SKM-1 treated with dmso at 0.1 percent for 144 hours (cell line): ENCODE data around the gene PROK2.

Experiments used
- DNase-seq: peaks from one replicate; lab custom pipeline; 2025; ENCODE audit not compliant: unreplicated experiment; lab: John Stamatoyannopoulos, UW

The PROK2 gene

DNA sequence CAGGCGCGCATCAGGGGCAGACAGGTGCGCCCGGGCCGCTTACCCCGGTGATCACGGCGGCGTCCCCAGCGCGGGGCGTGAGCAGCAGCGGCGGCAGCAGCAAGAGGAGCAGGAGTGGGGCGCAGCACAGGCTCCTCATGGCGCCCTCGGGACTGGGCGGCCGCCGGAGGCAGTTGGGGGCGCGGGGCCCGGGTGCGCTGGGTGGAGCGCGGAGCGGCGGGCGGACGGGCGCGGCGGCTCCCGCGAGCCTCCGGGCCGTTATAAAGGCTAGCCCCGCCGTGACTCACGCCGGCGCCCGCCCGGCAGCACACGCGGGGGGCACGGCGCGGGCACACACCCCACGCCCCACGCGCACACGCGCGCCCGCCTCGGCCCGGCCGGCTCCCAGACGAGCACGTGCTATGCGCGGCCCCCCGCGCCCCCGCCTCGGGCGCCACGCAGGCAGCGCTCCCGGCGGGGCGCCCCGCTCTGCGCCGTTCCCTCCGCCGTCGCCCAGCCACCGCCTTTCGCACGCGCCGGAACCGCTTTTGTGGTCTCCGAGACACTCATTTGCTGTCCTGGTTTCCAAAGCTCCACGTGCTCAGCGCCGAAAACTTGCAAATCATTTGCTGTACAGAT is at the start of gene PROK2:
Gene PROK2, minus strand, starts transcription at position 235 of the 618 bp plus-strand sequence. Its CDS starts 96 bp downstream, at position 139.
- no peak for DNase-seq

- DNase-seq: no peak
Observed at GRCh38 chr3:71831599-71831998, 46.7 kb upstream of the PROK2 start.

DNA sequence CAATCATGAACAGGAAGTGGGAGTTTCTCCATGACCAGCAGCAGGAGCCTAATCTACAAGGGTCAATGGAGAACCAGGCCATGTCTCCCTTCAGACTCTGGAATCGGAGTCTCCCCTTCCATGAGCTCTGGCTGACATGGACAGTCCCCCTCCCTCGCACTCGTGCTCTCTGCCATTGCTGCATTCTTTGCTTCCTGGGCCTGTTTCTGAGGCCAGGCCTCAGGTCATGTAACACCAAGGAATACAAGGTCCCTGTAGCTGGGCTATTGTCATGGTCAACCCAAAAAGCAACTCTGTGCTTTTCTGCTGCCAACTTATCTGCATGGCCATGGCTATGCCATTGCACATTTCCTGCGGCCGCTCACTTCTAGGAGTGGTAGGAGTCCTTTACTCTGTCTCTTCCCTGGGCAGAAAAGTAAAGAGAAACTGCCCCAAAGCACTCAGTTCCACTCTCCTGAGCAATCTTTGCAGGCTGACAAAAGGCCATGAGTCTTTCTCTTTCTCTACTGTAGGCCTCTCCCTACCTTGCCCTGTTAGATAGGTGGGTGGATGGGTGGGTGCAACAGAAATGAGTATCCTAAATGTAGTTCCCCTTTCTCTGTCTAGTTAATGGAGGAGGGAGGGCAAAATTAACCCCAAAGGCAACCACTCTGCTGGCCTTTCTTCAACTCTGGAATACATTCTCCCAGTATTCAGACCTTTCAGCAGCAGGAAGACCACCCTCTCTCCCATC is 40.8 kb upstream of the PROK2 start:
- DNase-seq: no peak

DNA sequence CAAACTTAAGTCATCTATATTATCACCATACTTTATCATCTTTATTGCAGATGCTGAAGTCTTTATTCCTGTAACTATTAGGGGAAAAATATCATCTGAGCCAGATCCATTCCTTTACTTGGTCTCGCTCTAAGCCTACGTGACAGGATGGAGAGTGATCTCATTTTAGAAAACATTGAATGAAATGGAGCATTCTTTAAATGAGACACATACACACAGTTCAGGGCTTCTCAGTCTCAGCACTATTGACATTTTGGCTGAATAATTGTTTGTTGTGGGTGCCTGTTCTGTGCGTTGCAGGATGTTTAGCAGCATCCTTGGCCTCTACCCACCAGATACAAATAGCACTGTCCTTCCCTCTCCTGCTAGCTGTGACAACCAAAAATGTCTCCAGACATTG is 36.2 kb upstream of the PROK2 start:
- DNase-seq: no peak

DNA sequence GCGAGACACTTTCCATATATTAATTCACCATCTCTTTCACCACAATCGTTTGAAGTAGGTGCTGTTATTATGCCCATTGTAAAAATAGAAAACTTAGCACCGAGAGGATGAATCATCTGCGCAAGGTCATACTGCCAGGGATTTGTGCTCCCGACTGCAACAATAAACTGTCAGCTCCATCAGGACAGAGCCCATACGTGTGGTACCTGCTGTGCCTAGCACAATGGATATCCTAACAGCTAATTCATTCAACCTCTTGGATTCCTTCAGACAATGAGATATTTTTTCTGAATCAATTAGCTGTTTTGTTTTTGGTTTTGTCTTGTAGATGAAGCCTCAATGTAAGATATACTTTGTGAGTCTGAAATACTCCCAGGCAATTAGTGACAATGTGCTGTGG is 32.3 kb upstream of the PROK2 start:
- DNase-seq: no peak

DNA sequence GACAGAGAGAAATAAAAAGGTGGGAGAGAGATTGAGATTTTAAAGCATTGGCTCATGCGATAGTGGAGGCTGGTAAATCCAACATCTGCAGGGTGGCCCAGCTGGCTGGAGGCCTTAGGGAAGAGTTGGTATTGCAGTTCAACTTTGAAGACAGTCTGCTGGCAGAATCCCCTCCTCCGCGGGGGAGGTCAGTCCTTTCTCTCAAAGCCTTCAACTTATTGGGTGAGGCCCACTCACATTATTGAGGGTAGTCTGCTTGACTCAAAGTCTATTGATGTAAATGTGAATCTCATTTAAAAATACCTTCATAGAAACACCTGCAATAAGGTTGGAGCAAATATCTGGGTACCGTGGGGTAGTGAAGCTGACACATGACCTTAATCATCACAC is 31.8 kb upstream of the PROK2 start:
- no peak for DNase-seq

DNA sequence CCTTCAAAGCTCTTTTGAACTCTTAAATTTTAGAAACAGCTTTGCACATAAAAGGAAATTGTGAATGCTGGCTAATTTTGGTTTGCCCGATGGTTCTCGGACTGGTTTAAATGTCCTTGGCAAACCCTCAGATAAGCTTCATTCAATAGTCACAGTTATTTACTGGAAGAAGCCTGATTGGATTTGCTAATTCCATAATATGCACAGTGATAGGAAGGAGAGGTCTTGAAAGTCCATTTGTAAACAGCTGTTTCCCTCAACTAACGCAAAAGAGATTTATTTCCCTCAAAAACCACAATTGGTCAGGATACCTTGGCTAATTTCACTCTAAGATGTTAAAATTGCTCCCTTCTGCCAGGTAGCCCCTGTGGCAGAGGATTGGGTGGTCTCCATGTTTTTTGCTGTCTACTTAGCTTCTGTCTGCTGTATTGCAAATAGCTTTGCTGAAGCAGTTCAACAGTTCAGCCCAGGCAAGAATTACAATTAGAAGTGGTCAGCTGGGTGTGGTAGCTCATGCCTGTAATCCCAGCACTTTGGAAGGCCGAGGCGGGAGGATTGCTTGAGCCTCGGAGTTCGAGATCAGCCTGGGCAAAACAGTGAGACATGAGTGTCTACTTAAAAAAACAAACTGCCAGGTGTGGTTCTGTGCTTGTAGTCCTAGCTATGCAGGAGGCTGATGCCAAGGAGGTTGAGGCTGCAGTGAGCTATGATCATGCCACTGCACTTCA is 30.6 kb upstream of the PROK2 start:
- DNase-seq: no peak

DNA sequence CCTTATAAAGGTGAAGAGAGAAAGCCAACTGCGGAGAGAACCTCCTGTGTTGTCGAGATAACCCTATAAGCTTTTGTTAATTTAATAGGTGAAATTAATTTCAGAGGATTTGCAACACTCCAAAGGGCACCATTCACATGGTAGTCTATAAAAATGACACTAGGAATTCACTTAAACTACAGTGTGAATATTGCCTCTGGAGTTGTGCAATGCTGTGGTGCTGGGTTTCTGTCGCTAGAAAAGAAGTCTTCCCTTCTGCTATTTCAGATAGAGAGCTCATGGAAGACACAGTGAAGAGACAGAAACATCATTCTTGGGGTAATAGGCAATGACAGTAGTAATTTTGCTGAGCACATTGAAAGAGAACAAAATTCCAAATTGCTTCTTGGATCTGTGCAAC is 28.8 kb upstream of the PROK2 start:
- DNase-seq: peak; percentile 28

DNA sequence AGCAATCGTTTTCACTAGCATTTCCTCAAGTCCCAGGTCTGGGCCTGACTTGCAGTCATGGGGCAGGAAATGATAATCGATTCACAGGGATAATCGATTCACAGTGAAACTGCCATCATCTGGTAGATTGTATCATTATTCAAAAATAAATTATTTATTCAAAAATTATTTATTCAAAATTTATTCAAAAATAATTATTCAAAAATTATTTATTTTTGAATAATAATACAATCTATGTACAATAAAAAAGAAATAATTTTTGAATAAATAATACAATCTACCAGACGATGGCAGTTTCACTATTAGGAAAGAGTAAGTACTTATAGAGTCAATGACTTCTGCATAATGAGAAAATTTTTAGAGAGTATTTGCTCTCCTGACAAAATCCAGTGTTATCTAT is 28.1 kb upstream of the PROK2 start:
- no peak for DNase-seq

DNA sequence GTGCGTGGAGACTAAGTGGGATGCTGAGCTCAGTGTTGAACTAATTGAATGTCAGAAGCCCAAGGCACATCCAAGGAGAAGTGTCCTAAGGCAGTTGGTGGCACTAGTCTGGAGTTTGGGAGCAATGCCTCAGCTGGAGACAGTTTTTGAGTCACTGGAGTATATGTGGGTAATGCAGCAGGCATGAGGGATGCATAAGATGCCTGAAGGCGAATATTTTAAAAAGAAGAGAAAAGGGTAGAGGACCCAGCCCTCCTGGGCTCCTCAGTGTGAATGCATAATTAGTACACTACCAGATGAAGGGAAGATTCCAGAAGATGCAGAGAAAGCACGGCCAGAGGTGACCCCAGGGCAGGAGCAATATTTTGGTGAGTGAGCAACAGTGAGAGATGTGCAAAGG is 25.1 kb upstream of the PROK2 start:
- DNase-seq: no peak

DNA sequence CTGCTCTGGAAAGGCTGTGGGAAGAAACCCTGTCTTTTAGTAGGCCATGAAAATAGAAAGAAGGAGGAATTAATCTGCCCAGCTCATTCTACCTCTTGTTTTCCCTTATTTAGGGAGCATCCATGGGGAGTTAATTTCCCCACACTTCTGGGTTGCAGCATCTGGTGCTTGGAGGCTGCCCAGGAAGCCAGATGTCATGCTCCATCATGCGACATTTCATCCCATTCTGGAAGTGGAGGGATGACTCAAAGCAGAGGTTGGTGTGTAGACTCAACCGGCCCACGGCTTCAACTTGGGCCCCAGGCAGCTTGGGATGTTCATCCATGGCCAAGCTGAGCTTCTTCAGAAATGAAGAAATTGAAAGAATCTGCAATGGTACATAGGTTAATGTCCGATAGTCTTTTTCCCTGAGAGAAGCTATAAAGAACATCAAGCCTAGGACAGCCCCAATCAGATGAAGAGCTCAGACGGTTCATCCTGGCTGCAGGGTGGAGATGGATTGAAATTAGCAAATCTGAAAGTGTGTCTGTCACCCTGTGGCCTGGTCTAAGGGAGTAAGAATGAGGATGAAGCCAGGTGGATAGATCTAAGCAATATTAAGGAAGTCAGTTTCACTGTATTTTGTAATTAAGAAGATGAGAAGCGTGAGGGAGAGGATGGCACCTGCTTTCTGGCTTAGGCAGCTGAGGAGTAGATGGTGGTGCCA is 24.5 kb upstream of the PROK2 start:
- DNase-seq: no peak

DNA sequence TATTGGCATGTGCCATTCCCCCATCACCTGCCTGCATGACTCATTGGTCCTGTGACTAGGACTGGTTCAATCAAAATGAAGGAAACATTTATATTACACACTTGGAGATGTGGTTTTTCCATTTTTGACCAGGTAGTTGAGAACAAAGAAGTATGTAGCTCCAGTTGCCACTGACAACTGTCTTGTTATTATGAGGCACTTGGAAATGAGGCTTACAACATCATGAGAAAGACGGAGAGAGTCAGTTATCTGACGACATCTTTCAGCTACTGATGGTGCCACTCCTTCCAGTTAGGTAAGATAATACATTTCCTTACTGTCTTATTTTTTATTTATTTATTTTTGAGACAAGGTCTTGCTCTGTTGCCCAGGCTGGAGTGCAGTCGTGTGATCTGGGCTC is 21.8 kb upstream of the PROK2 start:
- no peak for DNase-seq

DNA sequence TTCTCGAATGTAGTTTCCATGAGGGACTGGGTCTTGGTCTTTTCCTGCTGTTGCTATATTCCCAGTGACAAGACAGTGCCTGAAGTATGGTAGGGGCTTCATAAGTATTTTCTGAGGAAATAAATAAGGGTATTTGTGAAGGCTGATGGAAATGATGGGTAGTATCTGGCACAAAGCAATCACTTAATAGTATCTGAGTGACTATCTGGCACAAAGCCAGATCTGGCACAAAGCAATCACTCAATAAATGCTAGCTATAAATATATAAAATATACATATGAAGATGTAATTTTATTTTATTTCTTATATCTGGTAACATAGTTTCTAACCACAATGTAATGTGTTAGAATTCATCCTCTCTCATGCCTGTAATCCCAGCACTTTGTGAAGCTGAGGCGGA is 20.7 kb upstream of the PROK2 start:
- DNase-seq: no peak

- peak; percentile 61 for DNase-seq
Observed at GRCh38 chr3:71805199-71805598, 20.3 kb upstream of the PROK2 start.

GRCh38 chr3:71803248-71803647 is 18.3 kb upstream of the PROK2 start:
- DNase-seq: no peak

GRCh38 chr3:71801986-71802385 is 17.0 kb upstream of the PROK2 start:
- no peak for DNase-seq

GRCh38 chr3:71800023-71800422 is 15.1 kb upstream of the PROK2 start:
- DNase-seq: no peak

- no peak for DNase-seq
Observed at GRCh38 chr3:71797455-71797854, 12.5 kb upstream of the PROK2 start.

DNA sequence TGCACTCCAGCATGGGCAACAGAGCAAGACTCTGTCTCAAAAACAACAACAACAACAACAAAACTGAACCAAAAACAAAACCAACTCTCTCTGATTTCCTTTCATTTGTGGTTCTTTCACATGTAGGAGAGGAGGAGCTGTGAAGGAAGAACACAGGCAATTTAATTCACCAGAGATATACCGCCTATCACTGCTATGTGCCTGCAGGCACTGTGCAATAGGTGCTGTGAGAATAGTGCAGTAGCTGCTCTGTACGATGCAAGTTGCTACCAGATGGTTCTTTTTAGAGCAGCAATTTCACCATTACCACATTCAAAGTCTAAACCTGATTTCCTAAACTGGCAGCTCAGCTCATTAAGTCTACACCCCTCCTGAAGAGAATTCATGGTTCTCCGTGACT is 11.3 kb upstream of the PROK2 start:
- no peak for DNase-seq

- no peak for DNase-seq
Observed at GRCh38 chr3:71791634-71792033, 6.7 kb upstream of the PROK2 start.

DNA sequence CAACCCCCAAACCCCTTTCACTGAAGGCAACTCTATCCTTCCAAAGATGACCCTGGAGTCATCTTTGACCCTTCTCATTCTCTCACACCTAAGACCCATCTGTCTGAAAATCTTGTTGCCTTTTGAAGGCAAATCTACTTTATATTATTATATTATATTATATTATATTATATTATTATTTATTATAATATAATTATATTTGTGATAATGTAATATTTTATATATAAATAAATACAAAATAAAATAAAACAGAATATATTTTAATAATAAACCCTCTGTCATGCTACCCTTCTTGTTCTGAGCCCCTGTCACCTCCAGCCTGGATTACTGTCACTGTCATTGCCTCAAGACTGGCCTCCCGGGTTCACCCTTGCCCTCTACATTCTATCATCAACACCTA is 5.0 kb upstream of the PROK2 start:
- no peak for DNase-seq
